ENCODE results near the gene CACNA1H. TPM values are rescaled to one million over a fixed set of nuclear protein-coding genes. Genes with fewer than 3 reads are reported as not detected.

CACNA1H gene
- total RNA-seq, 1 experiment from 2014 or later = 24.3 TPM

DNA sequence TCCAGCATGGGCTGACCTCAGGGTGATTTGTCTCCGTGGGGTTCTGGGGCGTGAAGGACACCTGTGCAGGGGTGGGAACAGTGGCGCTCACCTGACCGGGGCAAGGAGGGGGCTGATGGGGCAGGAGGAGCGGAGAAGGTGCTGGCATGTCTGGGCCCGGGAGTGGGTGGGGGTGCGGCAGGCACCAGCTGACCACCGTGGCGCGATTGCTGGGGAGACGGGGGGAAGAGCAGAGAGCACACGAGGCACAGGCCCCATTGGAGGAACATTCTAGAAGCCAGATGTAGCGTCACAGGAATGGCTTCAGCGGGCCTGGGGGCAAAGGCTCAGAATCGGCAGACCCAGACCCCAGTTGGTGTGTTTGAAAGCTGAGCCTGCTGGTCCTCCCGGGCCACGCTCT, 12.1 kb downstream of the CACNA1H start (continued):
- TF ChIP-seq, protein P1, sequence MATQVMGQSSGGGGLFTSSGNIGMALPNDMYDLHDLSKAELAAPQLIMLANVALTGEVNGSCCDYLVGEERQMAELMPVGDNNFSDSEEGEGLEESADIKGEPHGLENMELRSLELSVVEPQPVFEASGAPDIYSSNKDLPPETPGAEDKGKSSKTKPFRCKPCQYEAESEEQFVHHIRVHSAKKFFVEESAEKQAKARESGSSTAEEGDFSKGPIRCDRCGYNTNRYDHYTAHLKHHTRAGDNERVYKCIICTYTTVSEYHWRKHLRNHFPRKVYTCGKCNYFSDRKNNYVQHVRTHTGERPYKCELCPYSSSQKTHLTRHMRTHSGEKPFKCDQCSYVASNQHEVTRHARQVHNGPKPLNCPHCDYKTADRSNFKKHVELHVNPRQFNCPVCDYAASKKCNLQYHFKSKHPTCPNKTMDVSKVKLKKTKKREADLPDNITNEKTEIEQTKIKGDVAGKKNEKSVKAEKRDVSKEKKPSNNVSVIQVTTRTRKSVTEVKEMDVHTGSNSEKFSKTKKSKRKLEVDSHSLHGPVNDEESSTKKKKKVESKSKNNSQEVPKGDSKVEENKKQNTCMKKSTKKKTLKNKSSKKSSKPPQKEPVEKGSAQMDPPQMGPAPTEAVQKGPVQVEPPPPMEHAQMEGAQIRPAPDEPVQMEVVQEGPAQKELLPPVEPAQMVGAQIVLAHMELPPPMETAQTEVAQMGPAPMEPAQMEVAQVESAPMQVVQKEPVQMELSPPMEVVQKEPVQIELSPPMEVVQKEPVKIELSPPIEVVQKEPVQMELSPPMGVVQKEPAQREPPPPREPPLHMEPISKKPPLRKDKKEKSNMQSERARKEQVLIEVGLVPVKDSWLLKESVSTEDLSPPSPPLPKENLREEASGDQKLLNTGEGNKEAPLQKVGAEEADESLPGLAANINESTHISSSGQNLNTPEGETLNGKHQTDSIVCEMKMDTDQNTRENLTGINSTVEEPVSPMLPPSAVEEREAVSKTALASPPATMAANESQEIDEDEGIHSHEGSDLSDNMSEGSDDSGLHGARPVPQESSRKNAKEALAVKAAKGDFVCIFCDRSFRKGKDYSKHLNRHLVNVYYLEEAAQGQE (IDR thresholded peaks at IDR 0.05; ENCODE audit: low read depth) = no peak
- no peak for TF ChIP-seq FOSL1 (IDR thresholded peaks at IDR 0.05; ENCODE audit: low read depth)
- no peak for TF ChIP-seq SP1 (IDR thresholded peaks at IDR 0.05; ENCODE audit: low read depth)
- TF ChIP-seq, protein P2, sequence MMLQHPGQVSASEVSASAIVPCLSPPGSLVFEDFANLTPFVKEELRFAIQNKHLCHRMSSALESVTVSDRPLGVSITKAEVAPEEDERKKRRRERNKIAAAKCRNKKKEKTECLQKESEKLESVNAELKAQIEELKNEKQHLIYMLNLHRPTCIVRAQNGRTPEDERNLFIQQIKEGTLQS (IDR thresholded peaks at IDR 0.05) = no peak

- intact Hi-C loops (cut with micrococcal nuclease) = no loop called here
- Histone ChIP-seq H3K9me2 (ENCODE audit: insufficient read depth) (no peaks in the 10 kb centered on the region), H3K27ac (ENCODE audit: low read depth, low read length) (no peak overlapping the region), H3K4me1 (ENCODE audit: control insufficient read depth in 1 of 2, insufficient read depth in 2 of 2, low read length in 2 of 2) (no peaks in the 10 kb centered on the region; a peak in 1 of 4 replicates), H2AFZ (ENCODE audit: low read depth, low read length, poor library complexity, severe bottlenecking) (no peak overlapping the region), H3K4me3 (replicated peaks in 1 of 2; ENCODE audit: low read depth in 1 of 2, low read length in 2 of 2) (no peak overlapping the region), H3K9me3 (ENCODE audit: control insufficient read depth in 1 of 2, insufficient read depth in 1 of 2, low read depth in 1 of 2, low read length in 2 of 2) (no peaks in the 10 kb centered on the region), H3K79me2 (ENCODE audit: insufficient read depth, low read length) (no peaks in the 10 kb centered on the region), H4K20me1 (ENCODE audit: insufficient read depth) (no peaks in the 10 kb centered on the region), H3K4me2 (ENCODE audit: low read length) (no peak overlapping the region), H3K27me3 (ENCODE audit: insufficient read depth, low read length) (no peaks in the 10 kb centered on the region), H3K9ac (ENCODE audit: low read length) (no peak overlapping the region), H3K36me3 (ENCODE audit: control insufficient read depth in 1 of 2, insufficient read depth in 2 of 2, low read length in 2 of 2) (no peaks in the 10 kb centered on the region)
- ChIA-PET CTCF (no interaction called here), RAD21 (ENCODE audit: low non-redundant PET in 1 of 2, low total read pairs in 2 of 2, uncharacterized antibody in 2 of 2, unreplicated experiment in 2 of 2) (no interaction called here), POLR2A (no interaction called here)
- DNase-seq (ENCODE audit: low read depth, low spot score) = no peak
- no TSS peak for BruUV-seq (replicated peaks)
- no peak for ATAC-seq
- TF ChIP-seq EGR1 (IDR thresholded peaks at IDR 0.05; ENCODE audit: low read depth) = no peak
- no peak for TF ChIP-seq POLR2A (IDR thresholded peaks at IDR 0.05; ENCODE audit: borderline replicate concordance, extremely low read depth, insufficient read depth, insufficient read length)
- no peak for TF ChIP-seq ZBTB33 (IDR thresholded peaks at IDR 0.05; ENCODE audit: extremely low read depth, insufficient replicate concordance, low read length)
- TF ChIP-seq SIN3A (IDR thresholded peaks at IDR 0.05; ENCODE audit: low read depth) = no peak
- no peak for TF ChIP-seq MAX (IDR thresholded peaks at IDR 0.05)
- TF ChIP-seq ELF1 (IDR thresholded peaks at IDR 0.05; ENCODE audit: borderline replicate concordance, low read depth) = no peak
- TF ChIP-seq SRF (IDR thresholded peaks at IDR 0.05; ENCODE audit: low read depth) = no peak
- TF ChIP-seq EZH2 (IDR thresholded peaks at IDR 0.05) = no peak
- no peak for TF ChIP-seq ZFX (IDR thresholded peaks at IDR 0.05)
- TF ChIP-seq, protein P1 (IDR thresholded peaks at IDR 0.05; ENCODE audit: low read depth) = no peak
- no peak for TF ChIP-seq FOSL1 (IDR thresholded peaks at IDR 0.05; ENCODE audit: low read depth)
- no peak for TF ChIP-seq TCF7L2 (IDR thresholded peaks at IDR 0.05; ENCODE audit: borderline replicate concordance, extremely low read depth, insufficient read depth, insufficient read length)
- no peak for TF ChIP-seq CBX3 (IDR thresholded peaks at IDR 0.05; ENCODE audit: low read depth)
- no peak for TF ChIP-seq ZNF274 (IDR thresholded peaks at IDR 0.05; ENCODE audit: low read depth, low read length)
- no peak for TF ChIP-seq POLR2AphosphoS5 (IDR thresholded peaks at IDR 0.05; ENCODE audit: low read depth, low read length)
- no peak for TF ChIP-seq CEBPB (IDR thresholded peaks at IDR 0.05; ENCODE audit: low read depth)
These were observed 12.6 kb downstream of the CACNA1H start for GRCh38 chr16:1165511-1165910.
